ENCODE measurements around the gene ENPP1. TPM values are rescaled to one million over a fixed set of nuclear protein-coding genes. Genes with fewer than 3 reads are reported as not detected.
A peak's percentile ranks its signal among the peaks of the same experiment; 100 is the strongest.

Gene ENPP1
- total RNA-seq, 1 donor from 2014 or later: 7.1 TPM

DNA sequence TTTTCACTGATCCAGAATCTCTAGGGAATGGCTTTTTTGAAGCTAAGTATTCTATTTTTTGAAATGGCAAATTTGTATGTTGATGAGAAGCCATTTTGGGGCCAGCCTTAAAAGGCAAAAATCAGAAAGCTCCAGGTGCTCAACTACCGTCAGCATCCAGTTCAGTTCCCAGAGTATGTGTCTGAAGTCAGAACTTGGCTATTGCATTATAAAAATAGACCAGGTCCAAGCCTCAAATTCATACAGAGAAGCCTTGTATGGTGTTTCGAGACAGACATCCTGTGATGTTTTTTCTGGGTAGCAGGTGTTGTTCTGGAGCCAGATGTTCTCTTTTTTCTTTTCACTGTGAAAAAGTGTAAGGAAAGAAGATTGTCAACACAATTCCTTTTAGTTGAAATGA lies 75.2 kb downstream of the ENPP1 start:
- Mint-ChIP-seq H3K9me3 (ENCODE audit: unreplicated experiment) (no peaks in the 10 kb centered on the region), H3K27ac (ENCODE audit: unreplicated experiment) (no peak overlapping the region), H3K4me3 (ENCODE audit: unreplicated experiment) (no peak overlapping the region), H3K4me1 (ENCODE audit: low read depth, unreplicated experiment) (peaks cover 6% of the 10 kb centered on the region), H3K36me3 (ENCODE audit: low read depth, unreplicated experiment) (peaks cover 3% of the 10 kb centered on the region), H3K27me3 (ENCODE audit: low read depth, unreplicated experiment) (no peaks in the 10 kb centered on the region)
- no peaks in the 10 kb centered on the region for H3K36me3 ChIP-seq (ENCODE audit: insufficient read depth, low read length)
- H3K79me2 ChIP-seq (ENCODE audit: insufficient read depth, low read length): no peaks in the 10 kb centered on the region
- no peak for TF ChIP-seq EZH2 (IDR thresholded peaks at IDR 0.05; ENCODE audit: insufficient read depth, low read length)
- no peaks in the 10 kb centered on the region for H3K27me3 ChIP-seq (ENCODE audit: insufficient read depth, low read length)
- H3K4me1 ChIP-seq (ENCODE audit: insufficient read depth, low read length): no peaks in the 10 kb centered on the region
- H3K9ac ChIP-seq (ENCODE audit: low read length): no peak overlapping the region
- no peak overlapping the region for H3K4me2 ChIP-seq (ENCODE audit: low read length)
- no peak overlapping the region for H3K4me3 ChIP-seq (ENCODE audit: insufficient read depth, low read depth, low read length)
- H2AFZ ChIP-seq (ENCODE audit: low read depth, low read length): no peak overlapping the region
- no peaks in the 10 kb centered on the region for H4K20me1 ChIP-seq (ENCODE audit: insufficient read depth, low read length)
- FAIRE-seq: no peak
- H3K9me3 ChIP-seq (ENCODE audit: insufficient read depth, low read depth, low read length): no peaks in the 10 kb centered on the region
- DNase-seq (ENCODE audit: low read depth): no peak
- no peak overlapping the region for H3K27ac ChIP-seq (ENCODE audit: low read depth, low read length)

DNA sequence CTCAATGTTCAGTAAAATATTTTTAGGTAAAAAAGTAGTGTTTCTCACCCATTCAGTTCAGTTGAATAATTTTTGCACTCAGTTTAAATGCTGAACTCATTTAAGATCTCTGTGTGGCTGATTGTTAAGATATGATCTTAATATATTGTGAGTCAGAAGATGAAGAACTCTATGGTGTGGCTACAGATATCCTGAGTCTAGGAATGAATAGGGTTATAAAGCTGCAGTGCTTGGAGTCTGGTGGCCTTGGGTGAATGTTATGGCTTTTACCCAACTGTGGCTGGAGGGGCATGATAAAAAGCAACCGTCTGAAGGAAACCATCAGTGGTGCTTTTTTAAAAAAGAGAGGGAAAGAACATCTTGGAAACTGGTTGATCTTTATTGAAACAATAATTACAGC lies 77.4 kb downstream of the ENPP1 start:
- TF ChIP-seq EZH2 (IDR thresholded peaks at IDR 0.05; ENCODE audit: insufficient read depth, low read length): no peak
- TF ChIP-seq, protein P1, sequence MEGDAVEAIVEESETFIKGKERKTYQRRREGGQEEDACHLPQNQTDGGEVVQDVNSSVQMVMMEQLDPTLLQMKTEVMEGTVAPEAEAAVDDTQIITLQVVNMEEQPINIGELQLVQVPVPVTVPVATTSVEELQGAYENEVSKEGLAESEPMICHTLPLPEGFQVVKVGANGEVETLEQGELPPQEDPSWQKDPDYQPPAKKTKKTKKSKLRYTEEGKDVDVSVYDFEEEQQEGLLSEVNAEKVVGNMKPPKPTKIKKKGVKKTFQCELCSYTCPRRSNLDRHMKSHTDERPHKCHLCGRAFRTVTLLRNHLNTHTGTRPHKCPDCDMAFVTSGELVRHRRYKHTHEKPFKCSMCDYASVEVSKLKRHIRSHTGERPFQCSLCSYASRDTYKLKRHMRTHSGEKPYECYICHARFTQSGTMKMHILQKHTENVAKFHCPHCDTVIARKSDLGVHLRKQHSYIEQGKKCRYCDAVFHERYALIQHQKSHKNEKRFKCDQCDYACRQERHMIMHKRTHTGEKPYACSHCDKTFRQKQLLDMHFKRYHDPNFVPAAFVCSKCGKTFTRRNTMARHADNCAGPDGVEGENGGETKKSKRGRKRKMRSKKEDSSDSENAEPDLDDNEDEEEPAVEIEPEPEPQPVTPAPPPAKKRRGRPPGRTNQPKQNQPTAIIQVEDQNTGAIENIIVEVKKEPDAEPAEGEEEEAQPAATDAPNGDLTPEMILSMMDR (IDR thresholded peaks at IDR 0.05; ENCODE audit: insufficient read depth, low read depth, low read length): no peak
- peaks cover 4% of the 10 kb centered on the region for H3K36me3 Mint-ChIP-seq (ENCODE audit: low read depth, unreplicated experiment)

DNA sequence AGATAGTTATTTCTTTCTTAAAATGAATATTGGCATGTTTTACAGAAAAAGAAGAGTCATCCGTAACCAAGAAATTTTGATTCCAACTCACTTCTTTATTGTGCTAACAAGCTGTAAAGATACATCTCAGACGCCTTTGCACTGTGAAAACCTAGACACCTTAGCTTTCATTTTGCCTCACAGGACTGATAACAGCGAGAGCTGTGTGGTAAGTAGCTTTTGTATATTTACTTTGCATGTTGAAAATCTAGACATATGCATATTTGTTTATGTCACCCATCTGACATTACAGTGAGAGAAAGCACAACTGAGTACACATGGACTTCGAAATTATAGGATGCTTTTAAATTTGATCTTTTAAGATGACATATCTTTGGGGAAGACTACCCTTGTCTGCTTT lies 78.7 kb downstream of the ENPP1 start:
- H3K36me3 Mint-ChIP-seq (ENCODE audit: low read depth, unreplicated experiment): peaks cover 4% of the 10 kb centered on the region

More for the DNA sequence above, 77.4 kb downstream of the ENPP1 start:
- Histone ChIP-seq H4K20me1 (ENCODE audit: insufficient read depth, low read length) (no peaks in the 10 kb centered on the region), H3K27me3 (ENCODE audit: insufficient read depth, low read length) (no peaks in the 10 kb centered on the region), H3K4me3 (ENCODE audit: insufficient read depth, low read depth, low read length) (no peak overlapping the region), H3K4me2 (ENCODE audit: low read length) (no peak overlapping the region), H3K4me1 (ENCODE audit: insufficient read depth, low read length) (no peaks in the 10 kb centered on the region), H3K9ac (ENCODE audit: low read length) (no peak overlapping the region), H2AFZ (ENCODE audit: low read depth, low read length) (no peak overlapping the region), H3K79me2 (ENCODE audit: insufficient read depth, low read length) (no peaks in the 10 kb centered on the region), H3K9me3 (ENCODE audit: insufficient read depth, low read depth, low read length) (no peaks in the 10 kb centered on the region), H3K27ac (ENCODE audit: low read depth, low read length) (no peak overlapping the region), H3K36me3 (ENCODE audit: insufficient read depth, low read length) (peaks cover 8% of the 10 kb centered on the region)
- DNase-seq (ENCODE audit: low read depth): peak; percentile 7
- no peak overlapping the region for H3K27ac Mint-ChIP-seq (ENCODE audit: unreplicated experiment)
- no peaks in the 10 kb centered on the region for H3K9me3 Mint-ChIP-seq (ENCODE audit: unreplicated experiment)
- H3K4me1 Mint-ChIP-seq (ENCODE audit: low read depth, unreplicated experiment): no peaks in the 10 kb centered on the region
- FAIRE-seq: no peak
- H3K27me3 Mint-ChIP-seq (ENCODE audit: low read depth, unreplicated experiment): no peaks in the 10 kb centered on the region
- no peak overlapping the region for H3K4me3 Mint-ChIP-seq (ENCODE audit: unreplicated experiment)

More for the DNA sequence above, 78.7 kb downstream of the ENPP1 start:
- no peak overlapping the region for H3K4me3 ChIP-seq (ENCODE audit: insufficient read depth, low read depth, low read length)
- no peaks in the 10 kb centered on the region for H3K4me1 ChIP-seq (ENCODE audit: insufficient read depth, low read length)
- H4K20me1 ChIP-seq (ENCODE audit: insufficient read depth, low read length): no peaks in the 10 kb centered on the region
- H3K27ac ChIP-seq (ENCODE audit: low read depth, low read length): no peak overlapping the region
- Mint-ChIP-seq H3K4me1 (ENCODE audit: low read depth, unreplicated experiment) (no peaks in the 10 kb centered on the region), H3K27ac (ENCODE audit: unreplicated experiment) (no peak overlapping the region), H3K4me3 (ENCODE audit: unreplicated experiment) (no peak overlapping the region), H3K9me3 (ENCODE audit: unreplicated experiment) (no peaks in the 10 kb centered on the region), H3K27me3 (ENCODE audit: low read depth, unreplicated experiment) (no peaks in the 10 kb centered on the region)
- TF ChIP-seq, protein P1 (IDR thresholded peaks at IDR 0.05; ENCODE audit: insufficient read depth, low read depth, low read length): no peak
- TF ChIP-seq EZH2 (IDR thresholded peaks at IDR 0.05; ENCODE audit: insufficient read depth, low read length): no peak
- FAIRE-seq (no peak), DNase-seq (ENCODE audit: low read depth) (no peak)
- H3K79me2 ChIP-seq (ENCODE audit: insufficient read depth, low read length): no peaks in the 10 kb centered on the region
- peaks cover 15% of the 10 kb centered on the region for H3K36me3 ChIP-seq (ENCODE audit: insufficient read depth, low read length)
- H3K9me3 ChIP-seq (ENCODE audit: insufficient read depth, low read depth, low read length): no peaks in the 10 kb centered on the region
- H3K4me2 ChIP-seq (ENCODE audit: low read length): no peak overlapping the region
- H3K27me3 ChIP-seq (ENCODE audit: insufficient read depth, low read length): no peaks in the 10 kb centered on the region
- H2AFZ ChIP-seq (ENCODE audit: low read depth, low read length): no peak overlapping the region
- no peak overlapping the region for H3K9ac ChIP-seq (ENCODE audit: low read length)
